Endothelial cell (in vitro differentiated cells): Measurements from ENCODE around the gene SETSIP. TPM values are rescaled to one million over a fixed set of nuclear protein-coding genes. Genes with fewer than 3 reads are reported as not detected.

Experiments used
- DNase-seq: peaks from one replicate; pipeline ENCODE4 v3.0.0; 2021; ENCODE audit warnings: low spot score
- H3K27ac Mint-ChIP-seq: one replicate; pipeline ENCODE4 v1.8.0; 2021; ENCODE audit warnings: mixed read lengths, inconsistent platforms; ENCODE audit not compliant: unreplicated experiment
- H3K27me3 Mint-ChIP-seq: one replicate; pipeline ENCODE4 v1.8.0; 2021; ENCODE audit warnings: mild to moderate bottlenecking, moderate library complexity, mixed read lengths, inconsistent platforms; ENCODE audit not compliant: unreplicated experiment
- H3K36me3 Mint-ChIP-seq: one replicate; pipeline ENCODE4 v1.8.0; 2021; ENCODE audit warnings: mild to moderate bottlenecking, low read depth, mixed read lengths, inconsistent platforms; ENCODE audit not compliant: unreplicated experiment
- H3K4me1 Mint-ChIP-seq: one replicate; pipeline ENCODE4 v1.8.0; 2021; ENCODE audit warnings: mild to moderate bottlenecking, mixed read lengths, inconsistent platforms; ENCODE audit not compliant: unreplicated experiment
- H3K4me3 Mint-ChIP-seq: one replicate; pipeline ENCODE4 v1.8.0; 2021; ENCODE audit warnings: mild to moderate bottlenecking, mixed read lengths, inconsistent platforms; ENCODE audit not compliant: unreplicated experiment
- H3K9me3 Mint-ChIP-seq: one replicate; pipeline ENCODE4 v1.8.0; 2021; ENCODE audit warnings: mixed read lengths, inconsistent platforms; ENCODE audit not compliant: unreplicated experiment
- total RNA-seq: library from RNA; stranded (reverse); fragmentation: NEBNext Ultra II Directional; extraction: Animal tissue kit (Norgen Biotek cat#: 25700); gene quantifications from one replicate; pipeline ENCODE4 v1.2.1, GENCODE V29; 2021; ENCODE audit not compliant: unreplicated experiment
- TF ChIP-seq, protein P1 (sequence below): fragments of 200-600 bp; sonication (generic); IDR thresholded peaks from one replicate; pipeline ENCODE4 v1.5.0; 2021; ENCODE audit warnings: antibody characterized with exemption; ENCODE audit not compliant: unreplicated experiment

The SETSIP gene
- total RNA-seq, 1 donor from 2014 or later, result 0.31 TPM

DNA sequence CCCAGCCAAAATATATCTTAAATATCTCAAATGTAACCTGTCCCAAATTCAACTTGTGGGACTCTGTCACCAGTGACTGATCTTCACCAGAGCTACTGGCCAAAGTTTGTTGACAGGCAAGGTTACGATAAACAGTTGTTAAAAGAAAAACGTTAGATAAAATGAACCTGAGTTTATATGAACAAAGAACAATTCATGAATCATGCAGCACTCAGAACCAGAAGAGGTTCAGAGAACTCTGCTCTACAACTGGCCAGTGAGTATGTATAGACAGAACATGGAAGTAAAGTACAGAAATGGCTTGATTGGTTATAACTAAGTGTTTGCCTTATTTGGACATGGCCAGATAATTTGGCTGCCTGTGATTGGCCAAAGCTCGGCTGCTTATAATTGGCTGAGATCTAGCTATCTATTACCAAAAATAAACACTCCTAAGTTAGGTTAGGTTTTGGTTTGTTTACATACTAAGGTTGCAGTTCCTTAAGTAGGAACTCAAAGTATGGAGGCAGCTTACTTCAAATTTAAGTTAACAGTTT, 30.4 kb upstream of the SETSIP start:
- Mint-ChIP-seq H3K27me3 (no peaks in the 10 kb centered on the region), H3K4me3 (no peak overlapping the region), H3K4me1 (no peaks in the 10 kb centered on the region), H3K9me3 (no peaks in the 10 kb centered on the region), H3K27ac (no peak overlapping the region), H3K36me3 (no peaks in the 10 kb centered on the region)
- no peak for DNase-seq
- TF ChIP-seq, protein P1, sequence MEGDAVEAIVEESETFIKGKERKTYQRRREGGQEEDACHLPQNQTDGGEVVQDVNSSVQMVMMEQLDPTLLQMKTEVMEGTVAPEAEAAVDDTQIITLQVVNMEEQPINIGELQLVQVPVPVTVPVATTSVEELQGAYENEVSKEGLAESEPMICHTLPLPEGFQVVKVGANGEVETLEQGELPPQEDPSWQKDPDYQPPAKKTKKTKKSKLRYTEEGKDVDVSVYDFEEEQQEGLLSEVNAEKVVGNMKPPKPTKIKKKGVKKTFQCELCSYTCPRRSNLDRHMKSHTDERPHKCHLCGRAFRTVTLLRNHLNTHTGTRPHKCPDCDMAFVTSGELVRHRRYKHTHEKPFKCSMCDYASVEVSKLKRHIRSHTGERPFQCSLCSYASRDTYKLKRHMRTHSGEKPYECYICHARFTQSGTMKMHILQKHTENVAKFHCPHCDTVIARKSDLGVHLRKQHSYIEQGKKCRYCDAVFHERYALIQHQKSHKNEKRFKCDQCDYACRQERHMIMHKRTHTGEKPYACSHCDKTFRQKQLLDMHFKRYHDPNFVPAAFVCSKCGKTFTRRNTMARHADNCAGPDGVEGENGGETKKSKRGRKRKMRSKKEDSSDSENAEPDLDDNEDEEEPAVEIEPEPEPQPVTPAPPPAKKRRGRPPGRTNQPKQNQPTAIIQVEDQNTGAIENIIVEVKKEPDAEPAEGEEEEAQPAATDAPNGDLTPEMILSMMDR, result no peak

GRCh38 chr1:92096317-92096716, 21.1 kb upstream of the SETSIP start:
- H3K4me1 Mint-ChIP-seq, result peaks cover 13% of the 10 kb centered on the region
- H3K27me3 Mint-ChIP-seq, result peaks cover 3% of the 10 kb centered on the region
- no peaks in the 10 kb centered on the region for H3K9me3 Mint-ChIP-seq
- DNase-seq, result no peak
- no peak overlapping the region for H3K27ac Mint-ChIP-seq
- no peaks in the 10 kb centered on the region for H3K36me3 Mint-ChIP-seq
- no peak overlapping the region for H3K4me3 Mint-ChIP-seq
- TF ChIP-seq, protein P1, result no peak

- H3K27ac Mint-ChIP-seq, result no peak overlapping the region
- TF ChIP-seq, protein P1, result no peak
- H3K4me3 Mint-ChIP-seq, result no peak overlapping the region
Observed at GRCh38 chr1:92095874-92096273, 20.7 kb upstream of the SETSIP start.

GRCh38 chr1:92094595-92094994, 19.4 kb upstream of the SETSIP start:
- Mint-ChIP-seq H3K27ac (no peak overlapping the region), H3K36me3 (no peaks in the 10 kb centered on the region), H3K4me1 (peaks cover 13% of the 10 kb centered on the region), H3K4me3 (no peak overlapping the region), H3K27me3 (peaks cover 3% of the 10 kb centered on the region), H3K9me3 (no peaks in the 10 kb centered on the region)
- TF ChIP-seq, protein P1, result no peak
- no peak for DNase-seq

More at GRCh38 chr1:92095874-92096273, 20.7 kb upstream of the SETSIP start:
- H3K36me3 Mint-ChIP-seq, result no peaks in the 10 kb centered on the region
- no peaks in the 10 kb centered on the region for H3K9me3 Mint-ChIP-seq
- H3K4me1 Mint-ChIP-seq, result peaks cover 13% of the 10 kb centered on the region
- DNase-seq, result no peak
- peaks cover 3% of the 10 kb centered on the region for H3K27me3 Mint-ChIP-seq

GRCh38 chr1:92094090-92094489, 18.9 kb upstream of the SETSIP start:
- TF ChIP-seq, protein P1, result no peak
- no peak overlapping the region for H3K27ac Mint-ChIP-seq
- DNase-seq, result no peak

More at GRCh38 chr1:92094090-92094489, 18.9 kb upstream of the SETSIP start:
- peaks cover 13% of the 10 kb centered on the region for H3K4me1 Mint-ChIP-seq
- H3K36me3 Mint-ChIP-seq, result no peaks in the 10 kb centered on the region
- H3K9me3 Mint-ChIP-seq, result no peaks in the 10 kb centered on the region
- no peak overlapping the region for H3K4me3 Mint-ChIP-seq
- peaks cover 3% of the 10 kb centered on the region for H3K27me3 Mint-ChIP-seq
